Kidney (tissue), 14 donors: ENCODE results near the gene IQSEC2. TPM values are rescaled to one million over a fixed set of nuclear protein-coding genes. Genes with fewer than 3 reads are reported as not detected.

Experiments
- DNase-seq, 5 donors: peaks; one replicate each; pipeline ENCODE4 v3.0.0-alpha.2; 2013 to 2020
- FAIRE-seq: peaks from 2 replicates; lab custom pipeline; 2012; peaks lifted over from hg19 to GRCh38; lab: Jason Lieb, UNC
- H3K27ac ChIP-seq, 2 donors: one replicate each; pipeline ENCODE4 v1.7.0; 2013; ENCODE audit warnings: low read depth in 2 of 2, low read length in 2 of 2, inconsistent platforms in 1 of 2
- H3K27me3 ChIP-seq: one replicate; pipeline ENCODE4 v1.7.1; 2013; ENCODE audit warnings: low read length, inconsistent platforms; ENCODE audit not compliant: control insufficient read depth, insufficient read depth
- H3K36me3 ChIP-seq, 3 donors: one replicate each; pipeline versions ENCODE4 v1.7.0 to v1.7.1; 2013; ENCODE audit warnings: low read length in 3 of 3, control low read depth in 1 of 3, inconsistent platforms in 1 of 3; ENCODE audit not compliant: insufficient read depth in 3 of 3, control insufficient read depth in 2 of 3
- H3K4me1 ChIP-seq, 3 donors: one replicate each; pipeline versions ENCODE4 v1.7.0 to v1.7.1; 2013; ENCODE audit warnings: low read length in 3 of 3, inconsistent platforms in 1 of 3, low read depth in 1 of 3; ENCODE audit not compliant: control insufficient read depth in 2 of 3, insufficient read depth in 2 of 3
- H3K4me3 ChIP-seq, 3 donors: one replicate each; pipeline versions ENCODE4 v1.7.0 to v1.8.1; 2013; ENCODE audit warnings: low read length in 3 of 3, control low read depth in 1 of 3, inconsistent platforms in 1 of 3
- H3K9ac ChIP-seq, 3 donors: one replicate each; pipeline versions ENCODE4 v1.7.0 to v1.7.1; 2013; ENCODE audit warnings: low read length in 3 of 3, control low read depth in 1 of 3, inconsistent platforms in 1 of 3
- H3K9me3 ChIP-seq, 3 donors: one replicate each; pipeline versions ENCODE4 v1.7.0 to v1.7.1; 2013; ENCODE audit warnings: low read length in 3 of 3, control low read depth in 1 of 3, inconsistent platforms in 1 of 3; ENCODE audit not compliant: control insufficient read depth in 2 of 3, insufficient read depth in 1 of 3
- intact Hi-C: fragments of 100-400 bp; cut with DNase I; formaldehyde crosslinking; loops from one replicate; pipeline ENCODE4 v1.11.1; 2022
- polyA plus RNA-seq: library from polyadenylated mRNA; stranded (reverse); fragments of 350-450 nt; fragmentation: Illumina TruSeq; extraction: RNeasy Lipid Tissue Mini Kit (QIAGEN cat#74804); gene quantifications from one replicate; pipeline ENCODE4 v1.2.3, GENCODE V29; 2014; ENCODE audit warnings: low read depth, low replicate concordance; ENCODE audit not compliant: insufficient read depth
- total RNA-seq: library from RNA; stranded (reverse); fragmentation: NEBNext Ultra II Directional; extraction: Animal tissue kit (Norgen Biotek cat#: 25700); gene quantifications from one replicate; pipeline ENCODE4 v1.2.1, GENCODE V29; 2021
- TF ChIP-seq, protein P1 (sequence below): IDR thresholded peaks from 3 replicates; pipeline ENCODE4 v1.5.1; 2012; ENCODE audit warnings: mild to moderate bottlenecking, moderate library complexity, borderline replicate concordance; ENCODE audit not compliant: insufficient read depth; ENCODE audit errors: extremely low read depth
- donor health status: control.
- donor health status: control.
- donor health status: control.
- donor health status: control.
- donor health status: control.
- donor health status: DM: yes; HTN: yes; CAD: no.
- donor health status: Normal renal cell carcinoma (clear cell type).

Gene IQSEC2
- total and polyA plus RNA-seq, 2 donors from 2014 or later: 20.9 to 56.2 TPM

DNA sequence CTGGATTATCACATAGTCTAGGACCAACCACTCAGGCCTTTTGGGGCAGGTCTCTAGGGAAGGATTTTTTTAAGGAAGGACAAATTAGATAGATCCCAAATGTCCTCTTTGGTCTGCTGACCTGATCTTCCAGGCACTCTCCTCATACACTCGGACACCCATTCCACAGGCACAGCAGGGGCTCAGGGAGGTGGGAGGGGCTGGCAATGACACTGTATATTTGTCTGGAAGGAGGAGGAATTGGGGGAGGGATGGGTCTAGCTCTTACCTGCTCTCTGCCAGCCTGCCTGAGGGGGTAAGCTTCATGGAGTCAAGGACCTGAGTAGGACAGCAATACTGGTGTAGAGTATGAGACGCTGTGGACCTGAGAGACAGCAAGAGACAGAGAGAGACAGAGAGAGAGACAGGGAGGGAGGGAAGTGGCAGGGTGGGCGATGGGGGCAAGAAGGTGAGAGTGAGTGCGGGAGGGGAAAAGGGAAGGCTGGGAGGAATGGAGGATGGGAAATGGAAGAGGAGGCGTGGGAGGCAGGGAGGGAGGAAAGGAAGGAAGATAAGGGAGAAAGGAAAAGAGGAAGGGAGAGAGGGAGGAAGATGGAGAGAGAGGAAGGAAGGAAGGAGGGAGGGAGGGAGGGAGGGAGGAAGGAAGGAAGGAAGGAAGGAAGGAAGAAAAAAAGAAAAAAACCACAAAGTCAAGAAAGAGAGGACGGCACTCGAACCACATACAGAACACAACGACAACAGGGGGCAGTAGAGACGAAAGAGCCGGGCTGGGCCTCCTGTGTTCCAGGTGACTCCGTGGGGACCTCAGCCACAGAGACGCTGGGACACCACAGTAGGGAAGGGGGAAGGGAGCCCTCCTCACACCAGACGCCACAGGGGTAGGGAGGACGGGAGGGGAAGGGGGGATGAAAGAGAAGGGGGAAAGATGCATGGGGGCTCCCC is 1.8 kb downstream of the IQSEC2 start:
- Histone ChIP-seq H3K9me3 (no peaks in the 10 kb centered on the region), H3K4me3 (peak overlapping the region in 2 of 3 donors; percentile 44 to 60), H3K27me3 (no peaks in the 10 kb centered on the region), H3K36me3 (no peaks in the 10 kb centered on the region), H3K9ac (peak overlapping the region in 1 of 3 donors; percentile 55), H3K4me1 (peaks cover 0 to 7% (median 5%) of the 10 kb centered on the region in 3 donors), H3K27ac (peak overlapping the region in 1 of 2 donors; percentile 69)
- intact Hi-C loops: no loop called here
- FAIRE-seq (no peak), DNase-seq (no peak)
- TF ChIP-seq, protein P1, sequence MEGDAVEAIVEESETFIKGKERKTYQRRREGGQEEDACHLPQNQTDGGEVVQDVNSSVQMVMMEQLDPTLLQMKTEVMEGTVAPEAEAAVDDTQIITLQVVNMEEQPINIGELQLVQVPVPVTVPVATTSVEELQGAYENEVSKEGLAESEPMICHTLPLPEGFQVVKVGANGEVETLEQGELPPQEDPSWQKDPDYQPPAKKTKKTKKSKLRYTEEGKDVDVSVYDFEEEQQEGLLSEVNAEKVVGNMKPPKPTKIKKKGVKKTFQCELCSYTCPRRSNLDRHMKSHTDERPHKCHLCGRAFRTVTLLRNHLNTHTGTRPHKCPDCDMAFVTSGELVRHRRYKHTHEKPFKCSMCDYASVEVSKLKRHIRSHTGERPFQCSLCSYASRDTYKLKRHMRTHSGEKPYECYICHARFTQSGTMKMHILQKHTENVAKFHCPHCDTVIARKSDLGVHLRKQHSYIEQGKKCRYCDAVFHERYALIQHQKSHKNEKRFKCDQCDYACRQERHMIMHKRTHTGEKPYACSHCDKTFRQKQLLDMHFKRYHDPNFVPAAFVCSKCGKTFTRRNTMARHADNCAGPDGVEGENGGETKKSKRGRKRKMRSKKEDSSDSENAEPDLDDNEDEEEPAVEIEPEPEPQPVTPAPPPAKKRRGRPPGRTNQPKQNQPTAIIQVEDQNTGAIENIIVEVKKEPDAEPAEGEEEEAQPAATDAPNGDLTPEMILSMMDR: no peak

DNA sequence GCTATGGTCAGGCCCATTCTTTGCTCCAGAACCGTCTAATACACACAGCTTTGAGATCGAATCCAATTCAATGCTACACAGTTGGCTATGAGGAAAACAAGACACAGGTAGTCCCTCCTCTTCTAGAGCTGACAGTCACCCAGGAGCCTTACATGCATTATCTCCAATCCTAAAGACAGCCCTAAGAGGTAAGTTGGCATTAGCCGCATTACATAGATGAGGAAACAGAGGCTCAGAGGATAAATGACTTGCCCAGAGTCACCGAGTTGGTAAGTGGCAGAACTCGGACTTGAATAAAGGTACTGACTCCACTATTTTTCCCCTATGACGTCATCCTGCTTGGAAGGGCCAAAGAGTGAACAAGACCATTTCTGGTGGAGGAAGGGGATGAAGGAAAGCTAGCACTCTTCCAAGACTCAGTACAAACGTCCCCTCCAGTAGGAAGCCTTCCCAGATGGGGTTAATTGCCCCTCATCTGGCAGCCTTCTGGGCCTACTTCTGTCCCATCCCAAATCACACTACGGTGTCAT is 8.5 kb downstream of the IQSEC2 start:
- no peaks in the 10 kb centered on the region for H3K9me3 ChIP-seq
- TF ChIP-seq, protein P1: no peak
- no peak overlapping the region for H3K4me3 ChIP-seq
- no peaks in the 10 kb centered on the region for H3K4me1 ChIP-seq
- DNase-seq (no peak), FAIRE-seq (no peak)
- H3K36me3 ChIP-seq: no peaks in the 10 kb centered on the region
- peaks cover 15% of the 10 kb centered on the region for H3K27me3 ChIP-seq
- no peak overlapping the region for H3K27ac ChIP-seq
- no peak overlapping the region for H3K9ac ChIP-seq
- intact Hi-C loops: no loop called here

DNA sequence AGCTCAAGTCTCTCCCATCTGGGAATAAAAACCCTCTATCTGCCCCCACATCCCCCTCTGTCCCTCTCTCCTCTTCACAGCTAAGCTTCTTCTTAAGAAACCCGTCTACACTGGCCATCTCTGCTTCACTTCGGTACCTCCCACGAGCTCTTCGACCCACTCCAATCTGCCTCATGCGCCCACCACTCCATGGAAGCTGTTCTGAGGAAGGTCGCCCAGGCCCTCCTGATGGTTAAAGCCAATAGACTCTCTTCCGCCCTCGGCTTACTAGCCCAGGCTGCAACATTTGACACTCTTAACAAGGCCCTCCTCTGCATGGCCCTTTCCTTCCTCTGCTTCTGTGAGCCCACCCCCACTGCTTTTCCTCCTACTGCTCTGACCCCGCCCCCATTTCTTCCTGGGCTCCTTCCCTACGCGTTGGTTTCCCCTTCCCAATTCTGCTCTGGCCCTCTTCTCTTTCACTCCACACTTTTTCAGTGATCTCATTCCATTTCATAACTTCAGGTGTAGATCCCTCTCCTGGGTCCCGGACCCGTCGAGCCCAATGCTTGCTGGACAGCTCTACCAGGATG is 11.8 kb downstream of the IQSEC2 start:
- DNase-seq: no peak
- FAIRE-seq: no peak
- Histone ChIP-seq H3K27me3 (peaks cover 23% of the 10 kb centered on the region), H3K9me3 (no peaks in the 10 kb centered on the region), H3K4me1 (no peaks in the 10 kb centered on the region), H3K36me3 (no peaks in the 10 kb centered on the region), H3K9ac (no peak overlapping the region), H3K27ac (no peak overlapping the region), H3K4me3 (no peak overlapping the region)
- TF ChIP-seq, protein P1: no peak
- intact Hi-C loops: no loop called here
